Measurements from ENCODE around the gene PAN2. TPM values are rescaled to one million over a fixed set of nuclear protein-coding genes. Genes with fewer than 3 reads are reported as not detected.

Gene PAN2, protein sequence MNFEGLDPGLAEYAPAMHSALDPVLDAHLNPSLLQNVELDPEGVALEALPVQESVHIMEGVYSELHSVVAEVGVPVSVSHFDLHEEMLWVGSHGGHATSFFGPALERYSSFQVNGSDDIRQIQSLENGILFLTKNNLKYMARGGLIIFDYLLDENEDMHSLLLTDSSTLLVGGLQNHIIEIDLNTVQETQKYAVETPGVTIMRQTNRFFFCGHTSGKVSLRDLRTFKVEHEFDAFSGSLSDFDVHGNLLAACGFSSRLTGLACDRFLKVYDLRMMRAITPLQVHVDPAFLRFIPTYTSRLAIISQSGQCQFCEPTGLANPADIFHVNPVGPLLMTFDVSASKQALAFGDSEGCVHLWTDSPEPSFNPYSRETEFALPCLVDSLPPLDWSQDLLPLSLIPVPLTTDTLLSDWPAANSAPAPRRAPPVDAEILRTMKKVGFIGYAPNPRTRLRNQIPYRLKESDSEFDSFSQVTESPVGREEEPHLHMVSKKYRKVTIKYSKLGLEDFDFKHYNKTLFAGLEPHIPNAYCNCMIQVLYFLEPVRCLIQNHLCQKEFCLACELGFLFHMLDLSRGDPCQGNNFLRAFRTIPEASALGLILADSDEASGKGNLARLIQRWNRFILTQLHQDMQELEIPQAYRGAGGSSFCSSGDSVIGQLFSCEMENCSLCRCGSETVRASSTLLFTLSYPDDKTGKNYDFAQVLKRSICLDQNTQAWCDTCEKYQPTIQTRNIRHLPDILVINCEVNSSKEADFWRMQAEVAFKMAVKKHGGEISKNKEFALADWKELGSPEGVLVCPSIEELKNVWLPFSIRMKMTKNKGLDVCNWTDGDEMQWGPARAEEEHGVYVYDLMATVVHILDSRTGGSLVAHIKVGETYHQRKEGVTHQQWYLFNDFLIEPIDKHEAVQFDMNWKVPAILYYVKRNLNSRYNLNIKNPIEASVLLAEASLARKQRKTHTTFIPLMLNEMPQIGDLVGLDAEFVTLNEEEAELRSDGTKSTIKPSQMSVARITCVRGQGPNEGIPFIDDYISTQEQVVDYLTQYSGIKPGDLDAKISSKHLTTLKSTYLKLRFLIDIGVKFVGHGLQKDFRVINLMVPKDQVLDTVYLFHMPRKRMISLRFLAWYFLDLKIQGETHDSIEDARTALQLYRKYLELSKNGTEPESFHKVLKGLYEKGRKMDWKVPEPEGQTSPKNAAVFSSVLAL
- 11.9 to 16.2 TPM (median 14.3 TPM) in 5 replicates for total RNA-seq (2022; extraction: Qiagen RNA extraction; ENCODE audit: low read depth)

DNA sequence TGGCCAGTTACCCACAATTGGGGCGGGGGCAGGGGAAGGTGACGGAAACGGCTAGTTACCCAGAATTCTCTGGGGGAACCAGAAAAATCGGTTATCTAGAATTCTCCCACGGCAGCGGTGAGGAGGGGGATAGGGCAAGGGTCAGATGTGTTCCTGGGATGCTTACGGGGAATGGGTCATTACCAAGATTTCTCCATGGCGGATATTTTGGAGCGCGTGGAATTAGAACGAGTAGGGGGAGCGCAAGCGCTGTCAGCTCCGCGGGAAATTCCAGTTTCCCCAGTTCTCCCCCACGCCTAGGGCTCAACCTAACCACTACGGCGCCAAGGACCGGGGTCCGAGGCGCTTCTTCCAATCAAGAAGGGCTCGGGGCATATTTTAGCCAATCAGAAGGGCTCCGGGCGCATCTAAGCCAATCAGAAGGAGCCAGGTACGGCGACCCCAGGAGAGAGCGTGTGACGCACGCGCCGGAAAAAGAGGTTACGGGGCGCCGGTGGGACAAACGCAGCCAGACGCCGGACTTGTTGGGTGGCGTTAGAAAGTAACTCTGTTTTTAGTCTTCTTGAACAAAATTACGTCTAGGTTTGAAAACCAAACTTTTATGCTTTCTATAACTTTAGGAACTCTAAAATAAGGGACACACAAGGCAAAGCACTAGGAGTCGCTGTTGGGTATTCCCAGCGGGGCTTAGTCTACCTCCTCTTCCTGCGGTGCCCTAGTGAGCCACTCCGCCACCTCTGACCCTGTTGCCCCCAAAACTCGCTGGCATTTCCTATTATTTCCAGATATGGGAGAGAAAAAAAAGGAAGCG is at the start of gene PAN2:
Gene PAN2 (minus strand): TSS at position 322 of the 811 bp plus-strand sequence. CDS start 906 bp downstream, outside the sequence.

DNA sequence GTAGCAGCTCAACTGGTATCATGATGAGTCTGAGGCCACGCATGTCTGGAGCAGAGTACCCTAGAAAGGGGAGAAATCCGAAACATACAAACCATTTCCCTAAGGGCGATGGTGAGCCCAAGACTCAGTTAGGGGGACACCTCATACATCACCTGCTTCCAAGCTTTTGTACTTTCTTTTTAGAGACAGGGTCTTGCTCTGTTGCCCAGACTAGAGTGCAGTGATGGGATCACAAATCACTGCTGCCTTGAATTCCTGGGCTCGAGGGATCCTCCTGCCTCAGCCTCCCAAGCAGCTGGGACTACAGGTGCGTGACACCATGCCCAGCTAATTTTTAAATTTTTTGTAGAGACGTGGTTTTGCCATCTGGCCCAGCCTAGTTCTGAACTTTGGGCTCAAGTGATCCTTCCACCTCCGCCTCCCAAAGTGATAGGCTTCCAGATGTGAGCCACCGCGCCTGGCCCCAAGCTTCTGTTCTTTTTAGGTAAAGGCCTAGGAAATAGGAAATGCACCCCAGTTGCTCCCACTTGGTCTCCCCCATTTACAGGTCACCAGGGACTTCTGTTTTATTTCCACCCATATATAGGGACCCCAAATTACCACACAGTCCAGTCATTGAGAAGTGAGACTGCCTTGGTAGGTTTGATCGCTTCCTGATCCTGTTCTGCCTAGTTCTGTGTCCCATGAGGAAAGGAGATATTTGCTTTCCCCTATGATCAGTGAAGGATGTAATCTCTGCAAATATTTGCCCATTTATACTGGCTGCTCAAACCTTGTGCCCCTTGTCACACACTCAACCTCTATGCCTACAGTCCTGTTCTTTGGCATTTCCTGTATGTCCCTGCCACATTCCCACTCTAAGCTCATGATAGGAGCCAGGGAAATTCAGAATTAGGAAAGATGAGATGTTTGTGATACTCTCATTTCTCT is 28.6 kb upstream of the PAN2 start, which contains the start of gene APOF:
Gene APOF (minus strand): TSS at position 728 of the 930 bp plus-strand sequence. CDS start 112 bp downstream, at position 616.

DNA sequence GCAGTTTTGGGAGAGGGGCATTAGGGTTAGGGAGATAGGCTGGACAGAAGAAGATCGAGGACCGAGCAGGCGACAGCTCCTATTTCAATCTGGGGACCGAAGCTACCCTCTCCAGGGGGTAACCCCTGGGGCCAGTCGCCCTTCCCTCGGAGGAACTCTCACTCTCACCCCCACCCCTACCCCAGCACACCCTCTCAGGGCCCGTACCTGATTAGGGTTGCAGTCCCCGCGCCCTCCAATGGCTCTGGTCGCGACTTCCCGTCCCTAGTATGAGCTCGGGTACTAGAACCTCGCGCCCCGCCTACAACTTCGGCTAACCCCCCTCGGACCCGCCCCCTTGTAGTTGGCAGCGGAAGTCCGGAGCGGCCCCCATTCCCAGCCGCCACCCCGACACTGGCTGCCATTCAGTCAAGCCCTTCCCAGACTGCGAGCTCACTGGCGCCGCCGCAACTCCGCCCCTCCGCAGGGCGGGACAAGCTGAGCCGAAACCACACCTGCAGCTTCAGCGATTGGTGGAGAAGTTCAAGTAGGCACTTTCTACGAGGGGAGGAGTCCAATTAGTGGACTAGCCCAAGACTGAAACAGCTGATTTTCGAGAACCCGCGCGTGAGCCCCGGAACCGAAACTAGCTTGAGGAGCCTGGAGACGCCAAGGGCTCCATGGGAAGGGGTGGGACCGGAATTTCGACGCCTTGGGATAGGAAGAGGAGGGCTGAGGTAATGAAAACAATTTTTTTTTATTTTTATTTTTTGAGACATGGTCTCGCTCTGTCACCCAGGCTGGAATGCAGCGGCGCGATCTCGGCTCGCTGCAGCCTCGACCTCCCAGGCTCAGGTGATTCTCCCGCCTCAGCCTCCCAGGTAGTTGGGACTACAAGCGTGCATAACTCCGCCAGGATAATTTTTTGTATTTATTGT is 26.3 kb upstream of the PAN2 start, which contains the start of gene STAT2:
Gene STAT2 (minus strand): TSS at position 257 of the 917 bp plus-strand sequence. CDS start 3,536 bp downstream, outside the sequence.

DNA sequence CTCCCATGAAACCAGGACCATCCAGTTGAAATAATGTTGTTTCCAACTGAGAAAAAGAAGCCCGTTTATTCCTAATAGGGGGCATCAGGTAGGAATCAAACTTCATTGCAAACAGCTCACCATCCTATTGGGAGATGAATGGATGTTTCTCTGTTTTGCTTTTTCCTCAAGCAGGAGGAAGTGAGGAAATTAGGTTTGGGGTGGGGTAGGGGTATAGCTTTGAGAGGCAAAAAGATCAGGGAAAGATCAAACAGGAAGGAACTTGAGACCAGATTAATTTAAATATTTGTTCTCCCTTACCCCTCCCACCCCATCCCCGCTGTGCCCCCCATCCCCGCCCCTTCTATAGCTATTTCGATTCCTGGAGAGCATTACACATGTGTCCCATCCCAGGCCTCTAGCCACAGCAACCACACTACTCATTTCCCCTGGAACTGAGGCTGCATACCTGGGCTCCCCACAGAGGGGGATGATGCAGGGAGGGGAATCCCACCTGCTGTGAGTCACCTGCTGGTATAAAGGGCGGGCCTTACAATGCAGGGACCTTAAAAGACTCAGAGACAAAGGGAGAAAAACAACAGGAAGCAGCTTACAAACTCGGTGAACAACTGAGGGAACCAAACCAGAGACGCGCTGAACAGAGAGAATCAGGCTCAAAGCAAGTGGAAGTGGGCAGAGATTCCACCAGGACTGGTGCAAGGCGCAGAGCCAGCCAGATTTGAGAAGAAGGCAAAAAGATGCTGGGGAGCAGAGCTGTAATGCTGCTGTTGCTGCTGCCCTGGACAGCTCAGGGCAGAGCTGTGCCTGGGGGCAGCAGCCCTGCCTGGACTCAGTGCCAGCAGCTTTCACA is 4.7 kb upstream of the PAN2 start, which contains the start of gene IL23A:
Gene IL23A (plus strand): TSS at position 577 of the 850 bp plus-strand sequence. CDS start 161 bp downstream, at position 738.

DNA sequence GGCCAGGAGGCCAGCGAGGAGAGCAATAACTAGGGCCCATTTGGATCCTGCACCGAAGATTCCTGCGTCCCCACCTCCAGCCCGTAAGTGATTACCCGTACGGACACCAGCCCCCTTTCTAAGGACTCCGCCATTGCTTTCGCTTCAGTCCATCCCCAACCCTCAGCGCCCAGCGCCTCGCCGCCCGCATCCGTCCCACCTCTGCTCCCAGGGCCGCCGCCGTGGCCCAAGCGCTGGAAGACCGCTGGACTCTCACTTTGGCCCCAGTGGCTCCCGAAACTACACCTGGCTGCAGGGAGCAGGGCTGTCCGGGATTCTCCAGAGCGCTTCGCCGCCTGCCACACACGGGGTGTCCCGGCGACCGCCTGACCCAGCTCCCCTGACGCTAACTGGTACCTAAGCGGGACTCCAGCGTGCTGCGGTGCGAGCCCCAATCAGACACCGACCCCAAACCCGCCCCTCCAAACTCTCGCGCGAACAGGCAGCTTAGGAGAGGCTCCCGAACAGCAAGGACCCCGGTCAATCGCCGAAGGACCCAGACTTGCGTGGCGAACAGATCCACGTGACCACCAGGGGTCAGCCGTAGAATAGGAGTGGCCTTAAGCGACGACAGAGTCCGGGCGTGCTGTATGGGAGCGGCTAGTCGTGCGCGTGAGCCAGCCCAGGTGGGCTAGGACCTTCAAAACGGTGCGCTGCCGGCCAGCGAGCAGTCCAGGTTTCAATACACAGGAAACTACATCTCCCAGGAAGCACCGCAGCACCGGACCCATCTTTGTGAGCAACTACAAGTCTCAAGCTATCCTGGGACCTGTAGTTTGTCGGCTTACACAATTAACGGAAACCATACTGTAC is 18.0 kb downstream of the PAN2 start, which contains the start of gene CNPY2:
Gene CNPY2 (minus strand): TSS at position 367 of the 852 bp plus-strand sequence. CDS start 771 bp downstream, outside the sequence.

DNA sequence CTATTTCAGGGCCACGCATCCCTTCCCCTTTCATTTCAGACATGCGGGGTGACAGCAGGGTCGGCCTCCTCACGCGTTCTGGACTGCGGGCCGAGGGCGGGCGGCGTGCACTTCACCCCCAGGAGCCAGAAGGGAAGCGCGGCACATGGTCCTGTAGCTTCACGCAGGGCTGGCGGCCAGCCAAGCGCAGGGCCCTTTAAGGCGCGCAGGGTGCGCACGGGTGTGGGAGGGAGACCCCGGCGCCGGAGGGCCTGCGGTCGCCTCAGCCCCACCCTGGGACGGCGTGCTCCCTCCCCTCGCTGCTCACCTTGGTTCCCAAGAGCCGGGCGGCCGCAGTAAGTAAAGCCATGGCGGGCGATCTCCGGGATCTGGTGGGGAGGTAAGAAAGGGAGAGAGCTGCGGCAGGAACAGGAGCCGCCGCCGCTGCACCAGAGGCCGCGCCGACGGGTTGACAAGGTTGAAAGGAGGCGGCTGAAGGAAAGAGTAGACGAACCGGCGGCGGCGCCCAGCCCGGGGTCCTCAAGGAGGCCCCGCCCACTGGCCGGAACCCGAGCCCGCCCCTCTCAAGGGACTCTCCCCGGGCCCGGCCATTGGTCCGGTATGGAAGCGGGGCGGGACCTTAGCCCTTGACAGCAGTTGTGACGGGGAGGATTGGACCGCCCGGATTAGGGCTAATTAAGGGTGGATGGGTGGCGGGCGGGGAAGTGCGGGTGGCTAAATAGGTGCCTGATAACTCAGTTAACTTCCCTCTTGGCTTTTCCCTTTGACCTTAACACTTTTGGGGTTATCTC is 33.8 kb downstream of the PAN2 start, which contains the start of gene CS:
Gene CS (minus strand): TSS at position 478 of the 791 bp plus-strand sequence. CDS start 129 bp downstream, at position 349.

DNA sequence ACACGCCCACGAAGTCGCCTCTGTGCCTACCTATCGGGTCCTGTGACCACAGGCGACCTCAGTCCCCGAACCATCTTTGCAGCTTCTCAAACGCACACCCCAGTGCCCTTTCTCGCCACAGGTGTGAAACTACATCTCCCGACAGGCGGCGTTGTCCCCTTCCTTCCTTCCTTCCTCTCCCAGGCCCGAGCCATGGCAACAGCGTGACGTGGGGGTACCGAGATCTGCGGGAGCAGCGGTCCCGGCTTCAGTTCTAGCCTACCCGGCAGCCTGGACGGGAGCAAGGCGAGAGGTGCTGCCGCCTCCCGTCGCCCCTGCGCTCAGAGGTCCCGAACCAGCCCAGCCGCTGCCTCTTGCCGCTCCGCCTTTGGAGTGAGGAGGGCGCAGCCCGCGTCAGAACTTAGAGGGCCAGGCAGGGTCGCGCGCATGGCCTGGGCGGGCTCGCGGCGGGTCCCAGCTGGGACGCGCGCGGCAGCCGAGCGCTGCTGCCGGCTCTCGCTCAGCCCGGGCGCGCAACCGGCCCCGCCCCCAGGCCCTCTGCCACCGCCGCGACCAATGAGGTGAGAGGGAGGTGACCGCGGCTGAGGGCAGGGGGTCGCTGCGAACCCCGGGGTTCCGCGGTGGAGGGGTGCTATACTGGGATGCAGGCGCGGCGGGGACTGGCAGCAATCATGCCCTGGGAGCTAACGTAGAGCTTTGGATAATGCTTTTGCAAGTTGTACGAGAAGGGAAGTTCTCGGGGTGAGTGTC is 66.9 kb downstream of the PAN2 start, which contains the start of gene COQ10A:
Gene COQ10A (plus strand): TSS at position 250 of the 750 bp plus-strand sequence. CDS start 177 bp downstream, at position 427.

Other genes starting within 250 kb of the PAN2 start
- gene PA2G4, start 229.4 kb downstream of the PAN2 start, total RNA-seq (2022; extraction: Qiagen RNA extraction; ENCODE audit: low read depth): 293 to 379 TPM (median 323 TPM) in 5 replicates
- 5,266 to 6,618 TPM (median 5,546 TPM) in 5 replicates for gene RPL41, start 217.4 kb downstream of the PAN2 start, total RNA-seq (2022; extraction: Qiagen RNA extraction; ENCODE audit: low read depth)
- gene ZC3H10, start 215.7 kb downstream of the PAN2 start, total RNA-seq (2022; extraction: Qiagen RNA extraction; ENCODE audit: low read depth): 2.4 to 3.7 TPM (median 2.8 TPM) in 5 replicates
- 59.0 to 74.9 TPM (median 65.7 TPM) in 5 replicates for gene ESYT1, start 205.7 kb downstream of the PAN2 start, total RNA-seq (2022; extraction: Qiagen RNA extraction; ENCODE audit: low read depth)
- 71.8 to 84.7 TPM (median 75.8 TPM) in 5 replicates for gene MYL6B, start 181.4 kb downstream of the PAN2 start, total RNA-seq (2022; extraction: Qiagen RNA extraction; ENCODE audit: low read depth)
- gene MYL6, start 175.6 kb downstream of the PAN2 start, total RNA-seq (2022; extraction: Qiagen RNA extraction; ENCODE audit: low read depth): 2,092 to 2,946 TPM (median 2,208 TPM) in 5 replicates
- 30.7 to 37.5 TPM (median 36.2 TPM) in 5 replicates for gene SMARCC2, start 144.5 kb downstream of the PAN2 start, total RNA-seq (2022; extraction: Qiagen RNA extraction; ENCODE audit: low read depth)
- gene RNF41, start 112.1 kb downstream of the PAN2 start, total RNA-seq (2022; extraction: Qiagen RNA extraction; ENCODE audit: low read depth): 20.2 to 25.5 TPM (median 24.6 TPM) in 5 replicates
- gene NABP2, start 109.7 kb downstream of the PAN2 start, total RNA-seq (2022; extraction: Qiagen RNA extraction; ENCODE audit: low read depth): 58.0 to 66.9 TPM (median 62.4 TPM) in 5 replicates
- not detected in 5 replicates for gene SLC39A5, start 103.9 kb downstream of the PAN2 start, total RNA-seq (2022; extraction: Qiagen RNA extraction; ENCODE audit: low read depth)
- 36.4 to 49.1 TPM (median 44.3 TPM) in 5 replicates for gene ANKRD52, start 75.6 kb downstream of the PAN2 start, total RNA-seq (2022; extraction: Qiagen RNA extraction; ENCODE audit: low read depth)
- 16.4 to 20.6 TPM (median 19.3 TPM) in 5 replicates for gene COQ10A, start 67.1 kb downstream of the PAN2 start, total RNA-seq (2022; extraction: Qiagen RNA extraction; ENCODE audit: low read depth)
- 152 to 175 TPM (median 157 TPM) in 5 replicates for gene CS, start 33.7 kb downstream of the PAN2 start, total RNA-seq (2022; extraction: Qiagen RNA extraction; ENCODE audit: low read depth)
- gene CNPY2, start 18.0 kb downstream of the PAN2 start, total RNA-seq (2022; extraction: Qiagen RNA extraction; ENCODE audit: low read depth): 117 to 168 TPM (median 137 TPM) in 5 replicates
- gene IL23A, start 4.9 kb upstream of the PAN2 start, total RNA-seq (2022; extraction: Qiagen RNA extraction; ENCODE audit: low read depth): 0.42 to 0.74 TPM (median 0.59 TPM) in 5 replicates
- gene STAT2, start 26.1 kb upstream of the PAN2 start, total RNA-seq (2022; extraction: Qiagen RNA extraction; ENCODE audit: low read depth): 10.6 to 11.7 TPM (median 11.3 TPM) in 5 replicates
- not detected in 5 replicates for gene APOF, start 28.9 kb upstream of the PAN2 start, total RNA-seq (2022; extraction: Qiagen RNA extraction; ENCODE audit: low read depth)
- 33.4 to 39.1 TPM (median 36.7 TPM) in 5 replicates for gene TIMELESS, start 115.4 kb upstream of the PAN2 start, total RNA-seq (2022; extraction: Qiagen RNA extraction; ENCODE audit: low read depth)
- gene MIP, start 120.7 kb upstream of the PAN2 start, total RNA-seq (2022; extraction: Qiagen RNA extraction; ENCODE audit: low read depth): not detected in 5 replicates
- gene SPRYD4, start 134.6 kb upstream of the PAN2 start, total RNA-seq (2022; extraction: Qiagen RNA extraction; ENCODE audit: low read depth): 1.6 to 2.1 TPM (median 1.9 TPM) in 5 replicates
- 0.09 to 0.76 TPM (median 0.16 TPM) in 5 replicates for gene GLS2, start 154.2 kb upstream of the PAN2 start, total RNA-seq (2022; extraction: Qiagen RNA extraction; ENCODE audit: low read depth)
- 10.4 to 14.5 TPM (median 13.6 TPM) in 5 replicates for gene RBMS2, start 187.8 kb upstream of the PAN2 start, total RNA-seq (2022; extraction: Qiagen RNA extraction; ENCODE audit: low read depth)